ENCODE data around the gene TOB1.
"Not testable (repeated sequence)": the region's sequence is repeated elsewhere in the genome, so short reads cannot be mapped to it uniquely, and the experiment has no call there.

Gene TOB1

DNA sequence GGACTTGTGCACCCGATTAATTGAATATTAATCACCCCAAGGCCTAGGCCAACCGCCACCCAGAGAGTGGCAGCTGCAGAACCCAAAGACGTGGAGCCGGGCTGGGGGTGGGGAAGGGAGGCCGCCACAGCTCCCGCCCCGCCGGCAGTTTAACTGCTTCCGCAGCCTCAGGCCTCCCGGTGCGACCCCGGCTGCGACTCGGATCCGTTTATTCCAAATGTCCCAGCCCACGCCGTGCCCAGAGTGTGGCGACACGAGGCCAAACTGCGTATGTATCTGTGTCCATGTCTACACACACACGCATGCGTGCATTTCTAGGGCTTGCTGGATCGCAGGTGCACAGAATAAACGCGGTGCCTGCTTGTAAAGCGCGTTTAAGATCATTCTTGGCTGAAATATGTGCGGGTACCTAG, 802 bp upstream of the TOB1 start:
- Histone ChIP-seq H3K27ac (ENCODE audit: low read length) (peak overlapping the region; percentile 100), H3K27me3 (ENCODE audit: control insufficient read depth in 1 of 2, insufficient read depth in 2 of 2, low read length in 2 of 2) (no peaks in the 10 kb centered on the region), H3K4me3 (ENCODE audit: low read length in 2 of 2) (peak overlapping the region; percentile 91 to 97), H3K36me3 (ENCODE audit: control insufficient read depth in 2 of 2, insufficient read depth in 2 of 2, low read length in 2 of 2) (peaks cover 6 to 8% of the 10 kb centered on the region in 2 donors), H3K4me1 (ENCODE audit: control insufficient read depth, insufficient read depth, low read length) (peaks cover 30% of the 10 kb centered on the region), H3K9me3 (ENCODE audit: control insufficient read depth in 2 of 2, low read length in 2 of 2) (no peaks in the 10 kb centered on the region), H3K9ac (ENCODE audit: low read length in 2 of 2) (peak overlapping the region; percentile 91 to 99)

DNA sequence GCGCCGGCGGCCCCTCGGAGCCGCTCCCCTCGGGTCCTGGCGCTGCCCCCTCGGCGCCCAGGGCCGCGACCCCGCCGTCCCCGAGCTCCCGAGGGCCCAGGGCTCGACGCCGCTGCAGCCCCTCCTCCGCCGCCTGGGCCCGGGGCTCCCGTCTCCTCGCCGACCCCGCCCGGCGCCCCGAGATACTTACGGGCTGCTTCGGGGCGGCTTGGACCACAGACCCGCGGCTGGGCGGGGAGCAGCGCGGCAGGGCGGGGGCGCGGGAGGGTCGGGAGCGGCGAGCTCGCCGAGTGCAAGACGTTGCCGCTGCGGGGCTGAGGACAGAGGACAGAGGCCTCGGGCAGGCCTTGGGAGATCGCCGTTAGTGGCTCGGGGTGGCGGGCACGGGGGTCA, 290 bp downstream of the TOB1 start:
- H3K9ac ChIP-seq (ENCODE audit: low read length in 2 of 2): peak overlapping the region; percentile 78 to 93
- H3K36me3 ChIP-seq (ENCODE audit: control insufficient read depth in 2 of 2, insufficient read depth in 2 of 2, low read length in 2 of 2): peaks cover 10 to 11% of the 10 kb centered on the region in 2 donors
- peak overlapping the region; percentile 100 for H3K27ac ChIP-seq (ENCODE audit: low read length)
- peak overlapping the region; percentile 75 to 95 for H3K4me3 ChIP-seq (ENCODE audit: low read length in 2 of 2)
- H3K9me3 ChIP-seq (ENCODE audit: control insufficient read depth in 2 of 2, low read length in 2 of 2): no peaks in the 10 kb centered on the region
- H3K27me3 ChIP-seq (ENCODE audit: control insufficient read depth in 1 of 2, insufficient read depth in 2 of 2, low read length in 2 of 2): no peaks in the 10 kb centered on the region
- H3K4me1 ChIP-seq (ENCODE audit: control insufficient read depth, insufficient read depth, low read length): peaks cover 34% of the 10 kb centered on the region

DNA sequence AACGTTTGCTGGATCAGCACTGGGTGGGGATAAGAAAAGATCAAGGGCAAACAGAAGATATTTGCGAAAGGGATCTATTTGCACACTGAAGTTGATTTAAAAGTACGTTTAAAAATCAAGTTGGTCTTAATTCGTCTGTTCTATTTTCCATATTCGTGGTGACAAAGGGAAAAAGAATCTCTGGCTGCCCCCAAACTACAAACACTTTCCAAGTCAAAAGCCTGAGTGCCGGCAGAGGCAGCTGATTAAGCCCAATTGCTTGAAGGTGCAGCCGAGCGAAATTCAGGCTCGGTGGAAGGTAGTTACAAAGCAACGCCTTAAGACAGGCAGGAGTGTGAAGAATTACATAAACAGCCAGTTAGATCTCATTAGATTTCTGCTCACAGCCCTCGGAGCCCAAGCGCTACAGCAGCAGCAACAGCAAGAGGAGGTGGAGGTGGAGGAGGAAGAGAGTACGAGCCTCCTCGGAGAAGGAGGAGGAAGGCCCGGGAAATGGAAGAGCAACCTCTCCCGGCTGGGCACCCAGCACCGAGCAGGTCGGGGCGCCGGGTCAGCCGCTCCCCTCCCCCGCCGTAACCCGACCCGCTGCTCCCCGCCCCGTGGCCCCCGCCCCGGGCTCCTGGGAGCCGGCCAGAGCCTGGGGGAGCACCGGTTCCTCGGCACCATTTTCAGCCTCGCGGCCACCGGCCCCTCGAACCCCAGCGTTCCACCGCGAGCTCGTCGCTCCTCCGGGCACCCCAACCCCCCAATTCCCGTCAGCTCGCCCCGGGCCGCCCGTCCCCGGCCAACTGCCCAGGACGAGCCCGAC, 890 bp downstream of the TOB1 start:
- Histone ChIP-seq H3K4me1 (ENCODE audit: control insufficient read depth, insufficient read depth, low read length) (peaks cover 34% of the 10 kb centered on the region), H3K36me3 (ENCODE audit: control insufficient read depth in 2 of 2, insufficient read depth in 2 of 2, low read length in 2 of 2) (peaks cover 10 to 11% of the 10 kb centered on the region in 2 donors), H3K27ac (ENCODE audit: low read length) (peak overlapping the region; percentile 100), H3K9me3 (ENCODE audit: control insufficient read depth in 2 of 2, low read length in 2 of 2) (no peaks in the 10 kb centered on the region), H3K4me3 (ENCODE audit: low read length in 2 of 2) (peak overlapping the region; percentile 75 to 95), H3K27me3 (ENCODE audit: control insufficient read depth in 1 of 2, insufficient read depth in 2 of 2, low read length in 2 of 2) (no peaks in the 10 kb centered on the region), H3K9ac (ENCODE audit: low read length in 2 of 2) (peak overlapping the region; percentile 78 to 93)

DNA sequence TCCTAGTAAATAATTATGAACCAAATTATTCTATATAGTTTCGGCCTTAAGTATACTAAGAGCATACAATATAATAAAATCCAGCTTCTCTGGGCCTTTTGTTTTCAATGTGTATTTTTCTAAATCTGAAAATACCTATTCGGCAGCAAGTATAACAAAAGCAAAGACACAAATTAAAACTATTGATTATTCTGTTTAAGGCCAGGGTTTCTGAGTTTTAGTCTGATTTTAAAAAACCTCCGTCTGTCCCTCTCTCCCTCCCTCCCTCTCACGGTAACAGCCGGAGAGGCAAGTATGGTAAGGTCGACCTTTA, 1.5 kb downstream of the TOB1 start:
- peak overlapping the region; percentile 75 to 95 for H3K4me3 ChIP-seq (ENCODE audit: low read length in 2 of 2)
- H3K4me1 ChIP-seq (ENCODE audit: control insufficient read depth, insufficient read depth, low read length): peaks cover 34% of the 10 kb centered on the region
- no peaks in the 10 kb centered on the region for H3K9me3 ChIP-seq (ENCODE audit: control insufficient read depth in 2 of 2, low read length in 2 of 2)
- H3K27me3 ChIP-seq (ENCODE audit: control insufficient read depth in 1 of 2, insufficient read depth in 2 of 2, low read length in 2 of 2): no peaks in the 10 kb centered on the region
- H3K36me3 ChIP-seq (ENCODE audit: control insufficient read depth in 2 of 2, insufficient read depth in 2 of 2, low read length in 2 of 2): peaks cover 10 to 11% of the 10 kb centered on the region in 2 donors
- peak overlapping the region; percentile 100 for H3K27ac ChIP-seq (ENCODE audit: low read length)
- peak overlapping the region; percentile 78 to 93 for H3K9ac ChIP-seq (ENCODE audit: low read length in 2 of 2)

DNA sequence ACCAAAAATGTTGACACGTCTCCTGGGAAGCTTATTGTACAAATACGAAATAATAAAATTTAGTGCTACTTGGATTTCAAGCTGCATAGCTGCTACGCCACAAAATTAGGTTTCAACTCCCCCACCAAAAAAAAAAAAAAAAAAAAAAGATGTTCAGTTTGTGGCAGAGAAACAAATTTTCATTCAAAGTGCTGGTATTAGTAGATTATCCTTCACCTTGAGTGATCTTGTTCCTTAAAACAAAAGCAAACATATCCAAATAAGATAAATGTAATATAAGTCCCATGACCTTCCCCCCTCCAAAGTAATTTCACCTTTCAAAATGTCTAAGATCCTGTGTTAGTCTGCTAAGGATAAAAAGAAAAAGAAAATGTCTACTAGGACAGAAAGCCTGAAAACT, 2.2 kb downstream of the TOB1 start:
- no peaks in the 10 kb centered on the region for H3K9me3 ChIP-seq (ENCODE audit: control insufficient read depth in 2 of 2, low read length in 2 of 2)
- peak overlapping the region; percentile 7 for H3K27ac ChIP-seq (ENCODE audit: low read length)
- peaks cover 33% of the 10 kb centered on the region for H3K4me1 ChIP-seq (ENCODE audit: control insufficient read depth, insufficient read depth, low read length)
- H3K4me3 ChIP-seq (ENCODE audit: low read length in 2 of 2): peak overlapping the region; percentile 75 to 95
- peaks cover 10 to 11% of the 10 kb centered on the region in 2 donors for H3K36me3 ChIP-seq (ENCODE audit: control insufficient read depth in 2 of 2, insufficient read depth in 2 of 2, low read length in 2 of 2)
- H3K9ac ChIP-seq (ENCODE audit: low read length in 2 of 2): peak overlapping the region; percentile 51 to 78
- H3K27me3 ChIP-seq (ENCODE audit: control insufficient read depth in 1 of 2, insufficient read depth in 2 of 2, low read length in 2 of 2): no peaks in the 10 kb centered on the region

DNA sequence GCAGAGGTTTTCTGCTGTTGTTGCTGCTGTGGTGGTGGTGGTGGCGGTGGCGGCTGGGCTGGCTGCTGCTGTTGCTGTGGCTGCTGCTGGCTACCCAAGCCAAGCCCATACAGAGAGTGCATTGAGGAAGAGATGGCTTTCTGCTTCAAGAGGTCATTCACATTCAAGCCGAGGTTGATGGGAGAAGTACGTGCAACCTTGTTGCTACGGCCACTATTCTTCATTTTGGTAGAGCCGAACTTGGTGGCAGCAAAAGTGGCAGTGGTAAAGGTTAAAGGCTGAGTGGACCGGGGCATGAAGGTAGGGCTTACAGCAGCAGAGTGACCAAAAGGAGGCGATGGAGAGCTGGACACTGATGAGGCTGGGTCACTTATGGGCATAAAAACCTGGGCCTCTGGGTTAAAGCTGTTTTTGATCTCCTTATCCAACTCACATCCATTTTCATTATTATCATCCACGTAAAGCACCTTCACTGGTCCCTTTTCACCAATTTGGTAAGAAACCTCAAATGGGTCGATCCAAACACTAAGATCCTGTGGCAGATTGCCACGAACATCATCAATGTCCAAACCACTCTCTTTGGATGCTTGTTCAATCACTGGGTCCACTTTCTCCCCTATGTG, 2.8 kb downstream of the TOB1 start:
- Histone ChIP-seq H3K27ac (ENCODE audit: low read length) (peak overlapping the region; percentile 7), H3K4me3 (ENCODE audit: low read length in 2 of 2) (peak overlapping the region; percentile 71 to 95), H3K9ac (ENCODE audit: low read length in 2 of 2) (peak overlapping the region; percentile 51 to 78), H3K4me1 (ENCODE audit: control insufficient read depth, insufficient read depth, low read length) (peaks cover 28% of the 10 kb centered on the region), H3K27me3 (ENCODE audit: control insufficient read depth in 1 of 2, insufficient read depth in 2 of 2, low read length in 2 of 2) (no peaks in the 10 kb centered on the region), H3K36me3 (ENCODE audit: control insufficient read depth in 2 of 2, insufficient read depth in 2 of 2, low read length in 2 of 2) (peaks cover 10 to 11% of the 10 kb centered on the region in 2 donors), H3K9me3 (ENCODE audit: control insufficient read depth in 2 of 2, low read length in 2 of 2) (no peaks in the 10 kb centered on the region)

DNA sequence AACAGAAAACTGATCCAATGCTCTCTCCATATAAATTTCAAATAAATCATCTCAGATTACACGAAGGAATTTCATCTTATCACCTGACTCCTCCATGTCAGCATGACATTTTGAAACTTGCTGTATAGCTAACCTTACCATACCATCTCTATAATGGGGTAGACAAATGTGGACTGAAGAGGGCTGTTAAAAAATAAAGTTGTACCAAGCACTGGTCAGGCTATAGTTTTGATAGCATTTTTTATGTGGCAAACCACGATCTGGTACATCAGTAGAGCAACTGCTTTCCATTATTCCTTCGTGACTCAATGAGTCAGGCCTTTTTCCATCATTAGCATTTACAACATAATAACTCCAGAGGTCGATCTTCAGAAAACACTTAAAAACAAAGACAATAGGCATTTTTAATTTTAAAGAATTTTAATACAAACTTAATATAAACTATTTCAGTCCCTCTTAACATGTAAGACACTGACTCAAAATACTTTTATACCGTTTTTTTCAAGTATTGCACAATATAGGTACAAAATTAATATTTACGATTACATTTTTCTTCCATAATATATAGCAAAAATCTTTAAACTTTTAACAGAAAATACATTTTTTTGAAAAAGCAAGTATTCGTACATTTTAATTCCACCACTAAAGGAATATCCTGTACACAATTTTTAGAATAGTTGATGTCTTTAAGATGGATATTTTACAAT, 4.2 kb downstream of the TOB1 start:
- H3K27ac ChIP-seq (ENCODE audit: low read length): no peak overlapping the region
- H3K4me3 ChIP-seq (ENCODE audit: low read length in 2 of 2): peak overlapping the region in 1 of 2 donors; percentile 95
- peak overlapping the region in 1 of 2 donors; percentile 78 for H3K9ac ChIP-seq (ENCODE audit: low read length in 2 of 2)
- H3K9me3 ChIP-seq (ENCODE audit: control insufficient read depth in 2 of 2, low read length in 2 of 2): no peaks in the 10 kb centered on the region
- H3K27me3 ChIP-seq (ENCODE audit: control insufficient read depth in 1 of 2, insufficient read depth in 2 of 2, low read length in 2 of 2): no peaks in the 10 kb centered on the region
- peaks cover 22% of the 10 kb centered on the region for H3K4me1 ChIP-seq (ENCODE audit: control insufficient read depth, insufficient read depth, low read length)
- H3K36me3 ChIP-seq (ENCODE audit: control insufficient read depth in 2 of 2, insufficient read depth in 2 of 2, low read length in 2 of 2): peaks cover 10 to 11% of the 10 kb centered on the region in 2 donors

DNA sequence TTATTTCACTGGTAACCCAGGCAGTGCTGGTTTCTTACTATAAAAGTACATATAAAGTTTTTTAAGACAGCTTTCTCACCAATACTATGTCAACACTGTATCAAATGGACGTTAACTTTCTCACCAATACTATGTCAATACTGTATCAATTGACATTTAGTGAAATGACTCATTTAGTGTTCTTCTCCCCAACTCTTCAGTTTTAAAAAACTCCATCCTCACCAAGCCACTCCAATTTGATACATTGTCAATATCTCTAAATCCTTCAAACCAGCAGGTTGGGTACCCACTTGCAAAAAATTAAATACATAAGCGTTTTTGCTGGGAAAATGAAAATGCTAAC, 4.8 kb downstream of the TOB1 start:
- Histone ChIP-seq H3K36me3 (ENCODE audit: control insufficient read depth in 2 of 2, insufficient read depth in 2 of 2, low read length in 2 of 2) (peaks cover 10 to 11% of the 10 kb centered on the region in 2 donors), H3K4me1 (ENCODE audit: control insufficient read depth, insufficient read depth, low read length) (peaks cover 19% of the 10 kb centered on the region), H3K27ac (ENCODE audit: low read length) (no peak overlapping the region), H3K9ac (ENCODE audit: low read length in 2 of 2) (no peak overlapping the region), H3K27me3 (ENCODE audit: control insufficient read depth in 1 of 2, insufficient read depth in 2 of 2, low read length in 2 of 2) (no peaks in the 10 kb centered on the region), H3K9me3 (ENCODE audit: control insufficient read depth in 2 of 2, low read length in 2 of 2) (no peaks in the 10 kb centered on the region), H3K4me3 (ENCODE audit: low read length in 2 of 2) (peak overlapping the region in 1 of 2 donors; percentile 0)

DNA sequence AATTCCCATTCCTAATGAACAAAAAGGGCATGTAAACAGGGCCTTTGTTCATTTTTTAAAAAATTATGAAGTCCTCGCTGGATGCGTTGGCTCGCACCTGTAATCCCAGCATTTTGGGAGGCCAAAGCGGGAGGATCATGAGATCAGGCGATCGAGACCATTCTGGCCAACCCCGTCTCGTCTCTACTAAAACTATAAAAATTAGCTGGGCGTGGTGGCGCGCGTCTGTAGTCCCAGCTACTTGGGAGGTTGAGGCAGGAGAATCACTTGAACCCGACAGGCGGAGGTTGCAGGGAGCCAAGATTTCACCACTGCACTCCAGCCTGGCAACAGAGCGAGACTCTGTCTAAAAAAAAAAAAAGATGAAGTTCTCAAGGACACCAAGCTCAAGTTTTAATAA, 6.4 kb downstream of the TOB1 start:
- Histone ChIP-seq H3K4me1 (ENCODE audit: control insufficient read depth, insufficient read depth, low read length) (peaks cover 19% of the 10 kb centered on the region), H3K36me3 (ENCODE audit: control insufficient read depth in 2 of 2, insufficient read depth in 2 of 2, low read length in 2 of 2) (peaks cover 10 to 11% of the 10 kb centered on the region in 2 donors)
- not testable (repeated sequence) for H3K27ac ChIP-seq (ENCODE audit: low read length); H3K9me3 ChIP-seq (ENCODE audit: control insufficient read depth in 2 of 2, low read length in 2 of 2); H3K4me3 ChIP-seq (ENCODE audit: low read length in 2 of 2); H3K27me3 ChIP-seq (ENCODE audit: control insufficient read depth in 1 of 2, insufficient read depth in 2 of 2, low read length in 2 of 2); H3K9ac ChIP-seq (ENCODE audit: low read length in 2 of 2)

DNA sequence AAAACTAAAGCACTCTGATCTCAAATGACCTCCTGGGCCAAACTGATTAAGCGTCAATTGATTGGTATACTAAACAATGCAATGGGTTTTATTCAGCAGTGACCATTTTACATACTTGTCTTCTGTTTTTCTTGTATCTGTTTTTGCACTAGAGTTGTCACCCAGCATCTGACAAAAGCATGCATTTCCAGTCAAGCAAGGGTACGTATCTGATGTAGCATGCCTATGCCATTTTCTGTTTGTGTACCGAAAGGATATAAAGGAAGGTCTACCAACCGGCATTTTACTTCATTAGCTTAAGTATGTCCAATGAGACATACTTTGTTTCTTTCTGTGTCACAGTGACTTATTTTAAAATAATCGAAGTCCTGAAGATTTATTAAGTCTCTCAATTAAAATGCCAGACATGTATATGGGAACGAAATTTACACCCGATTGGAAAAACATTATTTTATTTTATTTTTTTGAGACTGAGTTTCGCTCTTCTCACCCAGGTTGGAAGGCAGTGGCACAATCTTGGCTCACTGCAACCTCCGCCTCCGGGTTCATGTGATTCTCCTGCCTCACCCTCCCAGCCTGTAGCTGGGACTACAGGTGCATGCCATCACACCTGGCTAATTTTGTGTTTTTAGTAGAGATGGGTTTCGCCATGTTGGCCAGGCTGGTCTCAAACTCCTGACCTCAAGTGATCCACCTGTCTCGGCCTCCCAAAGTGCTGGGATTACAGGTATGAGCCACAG, 7.5 kb downstream of the TOB1 start:
- Histone ChIP-seq H3K4me3 (ENCODE audit: low read length in 2 of 2) (no peak overlapping the region), H3K4me1 (ENCODE audit: control insufficient read depth, insufficient read depth, low read length) (peaks cover 18% of the 10 kb centered on the region), H3K27me3 (ENCODE audit: control insufficient read depth in 1 of 2, insufficient read depth in 2 of 2, low read length in 2 of 2) (no peaks in the 10 kb centered on the region), H3K36me3 (ENCODE audit: control insufficient read depth in 2 of 2, insufficient read depth in 2 of 2, low read length in 2 of 2) (peaks cover 10 to 11% of the 10 kb centered on the region in 2 donors), H3K9ac (ENCODE audit: low read length in 2 of 2) (no peak overlapping the region), H3K9me3 (ENCODE audit: control insufficient read depth in 2 of 2, low read length in 2 of 2) (no peaks in the 10 kb centered on the region), H3K27ac (ENCODE audit: low read length) (no peak overlapping the region)
